Muscle layer of colon (tissue), 2 donors: ENCODE results near the gene THOP1.
"Not testable (repeated sequence)": the region's sequence is repeated elsewhere in the genome, so short reads cannot be mapped to it uniquely, and the experiment has no call there.

Experiments used
- H3K27ac ChIP-seq: one replicate; pipeline ENCODE4 v1.7.0; 2013; ENCODE audit warnings: low read depth, mild to moderate bottlenecking, low read length, moderate library complexity
- H3K27me3 ChIP-seq, 2 donors: one replicate each; pipeline ENCODE4 v1.7.0; 2013; ENCODE audit warnings: low read length in 2 of 2, mild to moderate bottlenecking in 2 of 2; ENCODE audit not compliant: insufficient read depth in 2 of 2, control insufficient read depth in 1 of 2
- H3K36me3 ChIP-seq: one replicate; pipeline ENCODE4 v1.7.0; 2013; ENCODE audit warnings: mild to moderate bottlenecking, low read length; ENCODE audit not compliant: insufficient read depth
- H3K4me1 ChIP-seq: one replicate; pipeline ENCODE4 v1.7.0; 2013; ENCODE audit warnings: mild to moderate bottlenecking, low read length; ENCODE audit not compliant: insufficient read depth
- H3K4me3 ChIP-seq, 2 donors: one replicate each; pipeline ENCODE4 v1.7.0; 2013; ENCODE audit warnings: low read length in 2 of 2, low read depth in 1 of 2, mild to moderate bottlenecking in 1 of 2, moderate library complexity in 1 of 2
- H3K9ac ChIP-seq: one replicate; pipeline ENCODE4 v1.7.0; 2013; ENCODE audit warnings: low read length
- H3K9me3 ChIP-seq: one replicate; pipeline ENCODE4 v1.7.0; 2013; ENCODE audit warnings: mild to moderate bottlenecking, low read length
- donor health status: abdominal sarcoma.
- donor health status: Adenocarcinoma of cecum.

The THOP1 gene

GRCh38 chr19:2815923-2816322 is 30.6 kb downstream of the THOP1 start:
- Histone ChIP-seq H3K9me3 (no peaks in the 10 kb centered on the region), H3K27me3 (no peaks in the 10 kb centered on the region), H3K9ac (no peak overlapping the region), H3K36me3 (no peaks in the 10 kb centered on the region), H3K4me3 (no peak overlapping the region), H3K27ac (no peak overlapping the region), H3K4me1 (no peaks in the 10 kb centered on the region)

DNA sequence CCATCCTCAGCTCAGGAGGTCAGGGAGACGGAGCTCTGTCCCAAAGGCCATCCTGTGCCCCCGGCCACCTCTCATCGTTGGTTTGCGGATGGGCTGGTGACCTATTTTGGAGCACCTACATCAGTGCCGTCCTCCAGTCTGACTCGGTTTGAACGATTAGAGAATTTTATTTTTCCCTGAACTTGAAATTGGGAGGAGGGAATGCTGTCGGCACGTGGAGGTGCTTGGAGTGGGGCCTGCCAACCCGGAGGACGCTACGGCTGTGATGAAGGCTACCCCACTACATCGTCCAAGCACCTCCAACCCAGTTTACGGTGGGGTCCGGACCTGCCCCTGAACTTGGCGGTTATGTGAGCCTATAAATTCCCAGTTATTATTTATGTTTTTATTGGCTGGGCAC is 31.3 kb downstream of the THOP1 start:
- Histone ChIP-seq H3K9me3 (no peaks in the 10 kb centered on the region), H3K4me1 (no peaks in the 10 kb centered on the region), H3K36me3 (no peaks in the 10 kb centered on the region), H3K4me3 (no peak overlapping the region), H3K27me3 (no peaks in the 10 kb centered on the region), H3K9ac (no peak overlapping the region), H3K27ac (no peak overlapping the region)

DNA sequence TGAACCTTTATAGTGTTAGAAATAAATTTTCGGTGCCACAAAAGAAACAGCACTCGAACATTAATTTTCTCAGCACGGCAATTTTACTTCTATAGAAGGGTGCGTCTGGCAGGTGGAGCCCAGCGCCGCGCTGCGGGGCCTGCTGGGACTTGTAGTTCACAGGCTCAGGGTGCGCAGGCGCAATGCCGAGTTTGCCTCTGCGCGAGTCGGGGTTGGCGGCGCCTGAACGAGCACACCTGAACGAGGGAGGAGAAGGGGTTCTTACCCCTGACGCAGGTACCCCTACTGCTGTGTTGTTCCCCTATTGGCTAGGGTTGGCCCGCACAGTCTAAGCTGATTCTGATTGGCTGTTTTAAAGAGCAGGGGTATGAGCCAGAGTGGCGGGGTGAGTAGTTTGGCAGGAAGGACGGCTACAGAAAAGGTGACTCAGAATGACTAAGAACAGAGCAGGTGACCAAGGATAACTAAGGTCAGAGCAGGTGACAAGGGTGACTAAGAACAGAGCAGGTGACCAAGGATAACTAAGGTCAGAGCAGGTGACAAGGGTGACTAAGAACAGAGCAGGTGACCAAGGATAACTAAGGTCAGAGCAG is 32.0 kb downstream of the THOP1 start:
- H3K4me3 ChIP-seq, H3K27me3 ChIP-seq, H3K4me1 ChIP-seq, H3K9ac ChIP-seq, H3K9me3 ChIP-seq, H3K36me3 ChIP-seq, H3K27ac ChIP-seq: not testable (repeated sequence)

- Histone ChIP-seq H3K4me1 (no peaks in the 10 kb centered on the region), H3K4me3 (peak within 1 kb of the TSS; percentile 85), H3K27ac (peak within 1 kb of the TSS; percentile 63), H3K9ac (peak within 1 kb of the TSS; percentile 33), H3K27me3 (no peaks in the 10 kb centered on the region), H3K9me3 (no peaks in the 10 kb centered on the region), H3K36me3 (no peaks in the 10 kb centered on the region)
These were observed 34.3 kb downstream of the THOP1 start, which contains the start of gene ZNF554 for GRCh38 chr19:2819540-2820111. ZNF554 (plus strand) TSS chr19:2819868; CDS start chr19:2820072, 204 bp downstream.

GRCh38 chr19:2820112-2820702 is 34.9 kb downstream of the THOP1 start:
- peak overlapping the region; percentile 85 for H3K4me3 ChIP-seq
- H3K27me3 ChIP-seq = no peaks in the 10 kb centered on the region
- peak overlapping the region; percentile 63 for H3K27ac ChIP-seq
- peak overlapping the region; percentile 33 for H3K9ac ChIP-seq
- H3K4me1 ChIP-seq = no peaks in the 10 kb centered on the region
- no peaks in the 10 kb centered on the region for H3K36me3 ChIP-seq
- no peaks in the 10 kb centered on the region for H3K9me3 ChIP-seq

GRCh38 chr19:2822846-2823245 is 37.5 kb downstream of the THOP1 start:
- Histone ChIP-seq H3K36me3 (peaks cover 12% of the 10 kb centered on the region), H3K27ac (no peak overlapping the region), H3K4me3 (no peak overlapping the region), H3K9ac (no peak overlapping the region), H3K9me3 (no peaks in the 10 kb centered on the region), H3K4me1 (no peaks in the 10 kb centered on the region), H3K27me3 (no peaks in the 10 kb centered on the region)

DNA sequence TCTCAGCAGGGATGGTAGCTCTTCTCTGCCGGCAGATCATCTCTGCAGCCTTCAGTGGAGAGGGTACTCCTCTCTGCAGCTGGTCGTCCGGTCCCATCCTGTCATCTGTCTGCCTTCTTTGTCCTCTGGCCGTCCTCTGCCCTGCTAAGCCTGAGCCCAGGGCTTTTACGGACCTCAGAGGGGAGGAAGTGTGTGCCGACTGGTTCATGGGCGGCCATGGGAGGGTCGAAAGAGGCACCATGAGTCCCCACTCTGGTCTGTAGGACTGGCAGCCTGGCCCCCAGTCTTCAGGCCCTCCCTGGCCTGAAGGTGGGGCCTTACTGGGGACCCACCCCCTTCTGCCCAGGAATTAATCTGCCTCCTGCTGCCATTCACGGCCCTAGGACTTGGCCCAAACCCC is 38.3 kb downstream of the THOP1 start:
- H3K9ac ChIP-seq = no peak overlapping the region

DNA sequence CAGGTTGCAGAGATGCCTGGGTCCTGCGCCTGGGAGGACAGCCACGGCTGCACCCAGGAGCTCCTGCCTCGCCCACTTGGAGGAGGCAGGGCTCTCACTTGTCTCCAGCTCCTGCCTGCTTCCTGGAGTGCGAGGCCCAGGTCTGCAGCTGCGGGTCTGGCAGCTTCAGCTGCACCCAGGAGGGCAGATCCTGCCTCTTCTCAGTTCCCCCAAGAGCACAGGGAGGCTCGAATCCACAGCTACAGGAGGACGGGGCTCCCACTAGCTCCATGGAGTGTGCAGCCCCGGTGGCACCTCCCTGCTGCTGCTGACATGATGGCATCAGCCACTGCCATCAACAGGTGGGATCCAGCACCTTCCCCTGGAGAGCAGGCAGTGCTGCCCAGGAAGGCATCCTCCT is 38.8 kb downstream of the THOP1 start:
- peaks cover 18% of the 10 kb centered on the region for H3K36me3 ChIP-seq

More for the DNA sequence above, 38.3 kb downstream of the THOP1 start:
- Histone ChIP-seq H3K4me1 (no peaks in the 10 kb centered on the region), H3K9me3 (no peaks in the 10 kb centered on the region), H3K27ac (no peak overlapping the region), H3K27me3 (no peaks in the 10 kb centered on the region), H3K36me3 (peaks cover 18% of the 10 kb centered on the region), H3K4me3 (no peak overlapping the region)

DNA sequence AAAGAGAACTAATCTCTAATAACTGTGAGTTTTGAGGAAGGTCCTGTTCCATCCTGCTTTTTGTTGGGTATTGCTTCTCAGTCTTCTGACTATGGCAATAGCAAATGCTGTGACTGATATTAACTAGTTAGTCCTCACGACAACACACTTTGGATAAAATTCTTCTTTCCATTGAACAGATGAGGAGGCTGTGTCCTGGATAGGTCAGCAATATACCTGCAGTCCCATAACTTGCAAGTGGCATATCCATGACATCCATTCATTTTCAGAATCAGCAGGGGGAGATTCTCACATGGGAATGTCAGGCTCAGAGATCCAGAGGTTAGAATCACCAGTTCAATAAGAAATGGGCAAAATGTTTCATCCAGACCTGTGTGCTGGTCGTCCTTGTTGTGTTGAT is 41.7 kb downstream of the THOP1 start:
- Histone ChIP-seq H3K4me1 (no peaks in the 10 kb centered on the region), H3K9ac (no peak overlapping the region), H3K36me3 (peaks cover 18% of the 10 kb centered on the region), H3K27ac (no peak overlapping the region), H3K4me3 (no peak overlapping the region), H3K9me3 (no peaks in the 10 kb centered on the region), H3K27me3 (no peaks in the 10 kb centered on the region)

More for the DNA sequence above, 38.8 kb downstream of the THOP1 start:
- H3K27me3 ChIP-seq = no peaks in the 10 kb centered on the region
- no peaks in the 10 kb centered on the region for H3K4me1 ChIP-seq
- H3K9me3 ChIP-seq = no peaks in the 10 kb centered on the region
- no peak overlapping the region for H3K4me3 ChIP-seq
- H3K27ac ChIP-seq = no peak overlapping the region
- H3K9ac ChIP-seq = no peak overlapping the region

DNA sequence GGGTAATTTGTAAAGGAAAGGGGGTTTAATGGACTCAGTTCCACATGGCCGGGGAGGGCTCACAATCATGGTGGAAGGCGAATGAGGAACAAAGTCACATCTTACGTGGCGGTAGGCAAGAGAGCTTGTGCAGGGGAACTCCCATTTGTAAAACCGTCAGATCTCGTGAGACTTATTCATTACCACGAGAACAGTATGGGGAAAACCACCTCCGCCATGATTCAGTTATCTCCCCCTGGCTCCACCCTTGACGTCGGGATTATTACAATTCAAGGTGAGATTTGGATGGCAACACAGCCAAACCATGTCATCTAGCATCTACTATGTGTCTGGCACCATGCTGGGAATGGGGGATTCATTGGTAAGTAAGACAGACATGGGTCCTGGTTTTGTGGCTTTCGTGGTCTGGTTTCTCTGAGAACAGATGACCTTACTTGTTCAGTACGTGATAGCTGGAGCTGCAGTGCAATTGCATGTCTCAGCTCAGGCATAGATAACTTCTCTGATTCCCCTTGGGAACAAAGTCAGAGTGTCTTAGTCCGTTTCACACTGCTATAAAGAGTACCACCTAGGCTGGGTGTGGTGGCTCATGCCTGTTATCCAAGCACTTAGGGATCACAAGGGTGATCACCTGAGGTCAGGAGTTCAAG is 42.7 kb downstream of the THOP1 start:
- no peaks in the 10 kb centered on the region for H3K27me3 ChIP-seq
- no peaks in the 10 kb centered on the region for H3K4me1 ChIP-seq
- H3K27ac ChIP-seq = no peak overlapping the region
- no peak overlapping the region for H3K9ac ChIP-seq
- peaks cover 8% of the 10 kb centered on the region for H3K9me3 ChIP-seq
- H3K36me3 ChIP-seq = peaks cover 26% of the 10 kb centered on the region
- no peak overlapping the region for H3K4me3 ChIP-seq

DNA sequence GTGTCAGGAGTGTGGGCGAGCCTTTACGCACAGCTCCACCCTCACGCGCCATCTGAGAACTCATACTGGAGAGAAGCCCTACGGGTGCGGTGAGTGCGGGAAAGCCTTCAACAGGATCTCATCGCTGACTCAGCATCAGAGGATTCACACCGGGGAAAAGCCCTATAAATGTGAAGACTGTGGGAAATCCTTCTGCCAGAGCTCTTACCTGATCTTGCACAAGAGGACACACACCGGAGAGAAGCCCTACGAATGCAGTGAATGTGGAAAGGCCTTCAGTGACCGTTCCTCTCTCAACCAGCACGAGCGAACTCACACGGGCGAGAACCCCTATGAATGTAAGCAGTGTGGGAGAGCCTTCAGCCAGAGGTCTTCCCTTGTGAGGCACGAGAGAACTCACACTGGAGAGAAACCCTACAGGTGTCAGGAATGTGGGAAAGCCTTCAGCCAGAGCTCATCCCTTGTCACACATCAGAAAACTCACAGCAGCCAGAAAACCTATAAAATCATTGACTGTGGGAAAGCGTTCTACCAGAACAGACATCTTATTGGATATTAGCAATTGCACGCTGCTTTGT is 49.1 kb downstream of the THOP1 start:
- Histone ChIP-seq H3K9ac (no peak overlapping the region), H3K27me3 (no peaks in the 10 kb centered on the region), H3K4me1 (no peaks in the 10 kb centered on the region), H3K36me3 (peaks cover 25% of the 10 kb centered on the region), H3K27ac (no peak overlapping the region), H3K4me3 (peak overlapping the region in 1 of 2 donors; percentile 14), H3K9me3 (peaks cover 29% of the 10 kb centered on the region)
